ENCODE results near the gene BHLHE40. TPM values are rescaled to one million over a fixed set of nuclear protein-coding genes. Genes with fewer than 3 reads are reported as not detected.

BHLHE40 gene
- total and polyA plus RNA-seq, 2 of the 4 experiments (the other 2 are of a cell fraction), result 22.8 to 31.8 TPM

GRCh38 chr3:4996771-4997291 lies 17.6 kb downstream of the BHLHE40 start:
- H3K36me3 ChIP-seq (ENCODE audit: control insufficient read depth, insufficient read depth, low read length), result no peaks in the 10 kb centered on the region
- H3K4ac ChIP-seq (ENCODE audit: low read depth, low read length), result peak overlapping the region; percentile 19; the same call in 1 of the 2 replicates
- dilution Hi-C loops (cut with HindIII; ENCODE audit: low sequenced_read_pairs, unreplicated experiment), result no loop called here
- no peak overlapping the region for H4K5ac ChIP-seq (ENCODE audit: low read depth, low read length)
- H3K27ac ChIP-seq (ENCODE audit: insufficient read depth, low read length), result no peak overlapping the region
- no peak overlapping the region for H3K23ac ChIP-seq (ENCODE audit: low read depth, low read length)
- peak overlapping the region; percentile 46; the same call in 1 of the 2 replicates for H2BK20ac ChIP-seq (ENCODE audit: low read depth, low read length)
- H2AFZ ChIP-seq (replicated peaks; ENCODE audit: low read length, poor library complexity), result peak overlapping the region; percentile 4
- H3K9ac ChIP-seq (ENCODE audit: low read depth, low read length), result no peak overlapping the region
- no peaks in the 10 kb centered on the region; the same call in 1 of the 2 replicates for H4K20me1 ChIP-seq (ENCODE audit: insufficient read depth, low read length)
- no peak overlapping the region for H3K4me3 ChIP-seq (ENCODE audit: insufficient read depth, low read depth, low read length)
- intact Hi-C loops (cut with micrococcal nuclease), result no loop called here
- no peak overlapping the region for H3K4me2 ChIP-seq (ENCODE audit: low read depth, low read length)
- peaks cover 18% of the 10 kb centered on the region for H3K9me1 ChIP-seq (ENCODE audit: insufficient read depth, low read length)
- H3K79me1 ChIP-seq (ENCODE audit: low read depth in 1 of 2, low read length in 2 of 2), result no peaks in the 10 kb centered on the region
- no peak for TF ChIP-seq FOS (IDR thresholded peaks at IDR 0.05; ENCODE audit: low read depth, low read length)
- TF ChIP-seq SMC3 (IDR thresholded peaks at IDR 0.05; ENCODE audit: low read depth, low read length), result no peak
- no peak for TF ChIP-seq POLR2A (IDR thresholded peaks at IDR 0.05; ENCODE audit: low read depth, low read length)
- no peak for TF ChIP-seq CEBPB (IDR thresholded peaks at IDR 0.05; ENCODE audit: low read depth, low read length)
- no peak for TF ChIP-seq BHLHE40 (IDR thresholded peaks at IDR 0.05; ENCODE audit: low read depth, low read length)
- no peak for TF ChIP-seq CHD1 (IDR thresholded peaks at IDR 0.05; ENCODE audit: low read depth, low read length)
- TF ChIP-seq MAZ (IDR thresholded peaks at IDR 0.05; ENCODE audit: borderline replicate concordance, low read depth, low read length), result no peak
- no peak for TF ChIP-seq MAFK (IDR thresholded peaks at IDR 0.05; ENCODE audit: low read depth, low read length)
- H2BK15ac ChIP-seq (ENCODE audit: low read depth, low read length), result peak overlapping the region; percentile 71; the same call in 1 of the 3 replicates
- no peaks in the 10 kb centered on the region for H3K27me3 ChIP-seq (ENCODE audit: control insufficient read depth, insufficient read depth, low read length)
- H2AK5ac ChIP-seq (ENCODE audit: low read depth, low read length), result peak overlapping the region; percentile 76
- 0 out of 4 replicates have a peak overlapping the region, but pooled peaks of 1 of the 2 experiments have one; percentile 25 for H4K8ac ChIP-seq (ENCODE audit: low read depth in 2 of 2, low read length in 2 of 2)
- ChIA-PET POLR2A (ENCODE audit: unreplicated experiment) (no interaction called here), CTCF (no interaction called here)
- no peak overlapping the region for H3K56ac ChIP-seq (ENCODE audit: extremely low read depth, insufficient read depth, low read length)
- no TSS peak for BruUV-seq (replicated peaks)
- in situ Hi-C loops (cut with MboI; ENCODE audit: low sequenced_read_pairs), result no loop called here
- H3K18ac ChIP-seq (ENCODE audit: low read depth, low read length), result no peak overlapping the region
- no peak overlapping the region for H4K91ac ChIP-seq (ENCODE audit: insufficient read depth, low read depth, low read length)
- peak overlapping the region; percentile 64; the same call in 1 of the 2 replicates for H2BK120ac ChIP-seq (ENCODE audit: low read depth, low read length)
- DNase-seq (no peak), ATAC-seq (ENCODE audit: low read depth) (no peak)
- H3K4me1 ChIP-seq (ENCODE audit: control insufficient read depth, insufficient read depth, low read length), result peaks cover 9% of the 10 kb centered on the region
- no peak overlapping the region for H3K14ac ChIP-seq (replicated peaks; ENCODE audit: low read depth, low read length)
- no peak overlapping the region for H2AK9ac ChIP-seq (replicated peaks; ENCODE audit: low read depth, low read length, poor library complexity)
- no CpG with 5 or more reads among the region's 11 CpGs for WGBS, 2 experiments (ENCODE audit: extremely low coverage in 2 of 2, insufficient read length in 1 of 2)
- no peaks in the 10 kb centered on the region for H3K9me3 ChIP-seq (ENCODE audit: control insufficient read depth, insufficient read depth, low read length)
- H2BK5ac ChIP-seq (ENCODE audit: low read depth, low read length, poor library complexity, severe bottlenecking), result no peak overlapping the region

Measured in IMR-90 (cell line).